Transverse colon (tissue), 4 donors: ENCODE measurements around the gene TC2N.

Experiments used
- CTCF ChIP-seq, 5 experiments: fragments of 200-600 bp in 3 of 5; fragments of 450-650 bp in 2 of 5; sonication (generic) in 3 of 5; IDR thresholded peaks; 1 replicate in 2 of 5; 2 replicates in 3 of 5; pipeline ENCODE4 v1.5.1; 2016 to 2017; ENCODE audit warnings: antibody characterized with exemption in 5 of 5, inconsistent platforms in 3 of 5, mild to moderate bottlenecking in 2 of 5, moderate library complexity in 1 of 5
- EP300 ChIP-seq: sonication (generic); formaldehyde crosslinking; IDR thresholded peaks from one replicate; pipeline ENCODE4 v1.6.1; 2017; ENCODE audit warnings: antibody characterized with exemption, low read depth
- POLR2A ChIP-seq: fragments of 450-650 bp; IDR thresholded peaks from one replicate; pipeline ENCODE4 v1.6.1; 2016; ENCODE audit warnings: antibody characterized with exemption, mild to moderate bottlenecking, moderate library complexity
- POLR2AphosphoS5 ChIP-seq, 3 donors: sonication (generic); formaldehyde crosslinking; IDR thresholded peaks; one replicate each; pipeline ENCODE4 v1.6.1; 2016; ENCODE audit warnings: antibody characterized with exemption in 3 of 3

- TF ChIP-seq CTCF (IDR thresholded peaks at IDR 0.05) (no peak), POLR2A (no peak), POLR2AphosphoS5 (IDR thresholded peaks at IDR 0.05) (no peak), EP300 (no peak)
Measured at GRCh38 chr14:91778217-91778616, 89.1 kb downstream of the TC2N start.
